A549 treated with GW870086 at 1 μM for 4 hours (cell line): ENCODE results near the gene UFSP1. TPM values are rescaled to one million over a fixed set of nuclear protein-coding genes. Genes with fewer than 3 reads are reported as not detected.

ENCODE experiments used
- total RNA-seq: library from RNA; stranded (reverse); fragments of 200-300 nt; extraction: Qiagen RNA extraction; gene quantifications from 5 replicates; pipeline ENCODE4 v1.2.3, GENCODE V29; 2022; ENCODE audit warnings: low read depth

UFSP1 gene
- total RNA-seq = 3.9 to 6.9 TPM (median 5.1 TPM) in 5 replicates

DNA sequence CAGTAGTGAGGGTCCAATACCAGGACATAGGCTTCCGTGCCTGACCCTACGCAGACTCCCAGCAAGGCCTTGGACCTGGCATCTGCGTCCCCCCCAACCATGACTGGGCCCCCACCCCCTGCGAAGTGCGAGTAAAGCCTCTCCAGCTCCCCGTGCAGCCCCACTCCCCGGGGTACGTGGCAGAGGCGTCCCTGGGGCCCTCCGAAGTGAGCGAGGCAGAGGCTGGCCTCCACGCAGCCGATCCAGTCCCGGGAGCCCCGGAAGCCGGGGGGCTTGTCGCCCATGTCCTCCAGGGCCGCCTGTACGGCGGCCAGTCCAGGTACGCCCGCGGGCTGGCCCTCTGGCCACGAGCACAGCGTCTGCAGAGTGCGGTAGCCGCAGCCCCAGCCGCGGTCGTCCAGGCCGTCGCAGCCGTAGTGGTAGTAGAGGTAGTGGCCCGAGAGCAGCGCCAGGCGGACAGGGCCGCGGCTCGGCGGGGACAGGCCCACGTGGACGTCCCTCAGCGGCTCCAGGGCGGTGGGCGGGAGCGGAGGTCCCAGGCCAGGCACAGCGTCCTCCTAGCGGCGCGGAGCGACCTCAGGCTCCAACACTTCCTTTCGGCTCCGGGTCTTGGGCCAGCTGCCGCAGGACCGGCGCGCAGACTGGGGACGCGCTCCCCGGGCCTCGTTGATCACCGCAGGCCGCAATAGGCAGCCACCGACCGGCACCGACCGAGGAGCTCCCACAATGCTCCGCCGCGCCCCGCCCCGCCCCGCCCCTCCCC is at the start of gene UFSP1:
Gene UFSP1, minus strand, starts transcription at position 728 of the 763 bp plus-strand sequence. Its CDS starts 444 bp downstream, at position 284.

DNA sequence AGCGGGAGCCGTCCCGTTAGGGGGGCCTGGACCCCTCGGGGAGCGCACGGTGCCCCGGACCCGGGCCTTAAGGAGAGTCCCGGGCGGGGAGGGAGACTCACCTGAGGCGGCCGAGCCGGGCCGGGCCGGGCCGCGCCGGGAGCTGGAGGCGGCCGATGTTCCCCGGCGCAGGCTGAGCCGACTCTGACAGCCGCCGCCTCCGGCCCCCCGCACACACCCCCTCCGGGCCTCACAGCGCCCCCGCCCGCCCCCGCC is 6.1 kb upstream of the UFSP1 start, which contains the start of gene ACHE:
Gene ACHE, minus strand, starts transcription at position 188 of the 255 bp plus-strand sequence. CDS start 1,656 bp downstream, outside the sequence.

DNA sequence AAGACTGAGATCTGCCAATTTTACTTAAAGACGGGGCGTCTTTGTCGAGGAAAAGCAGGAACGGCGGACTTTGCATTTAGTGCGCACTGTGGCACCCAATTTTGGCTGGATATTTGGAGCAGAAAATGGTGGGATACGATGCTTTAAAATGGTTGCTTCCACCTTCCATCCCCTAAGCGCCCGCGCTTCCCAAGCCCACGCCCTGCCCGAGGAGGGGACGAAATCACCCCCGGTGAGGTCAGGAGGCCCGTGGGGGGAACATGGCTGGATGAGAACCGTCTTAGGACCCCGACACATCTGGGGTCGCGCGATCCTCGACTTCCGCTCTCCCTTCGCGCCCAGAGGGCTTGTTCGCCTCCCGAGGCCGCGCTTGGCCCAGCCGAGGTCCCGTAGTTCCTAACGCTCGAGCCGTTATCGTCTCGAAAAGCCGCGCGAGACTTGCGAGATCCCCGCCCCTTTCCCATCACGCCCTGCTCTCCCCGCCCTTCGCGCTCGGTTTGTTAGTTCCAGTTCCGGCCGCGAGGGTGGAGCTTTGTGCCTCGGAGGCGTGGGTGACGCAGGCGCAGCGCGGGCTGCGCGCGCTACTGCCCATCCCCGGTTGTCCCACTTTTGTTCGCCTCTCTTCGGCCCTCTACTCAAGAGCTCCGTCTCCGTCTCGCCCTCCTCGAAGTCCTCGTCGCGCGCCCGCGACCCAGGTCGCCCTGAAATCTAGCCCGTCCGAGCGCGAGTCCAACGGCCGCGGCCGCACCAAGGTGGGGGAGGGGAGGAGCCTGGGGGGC is 14.7 kb downstream of the UFSP1 start, which contains the start of gene SRRT:
Gene SRRT, plus strand, starts transcription at position 527 of the 779 bp plus-strand sequence. CDS start 488 bp downstream, outside the sequence.

DNA sequence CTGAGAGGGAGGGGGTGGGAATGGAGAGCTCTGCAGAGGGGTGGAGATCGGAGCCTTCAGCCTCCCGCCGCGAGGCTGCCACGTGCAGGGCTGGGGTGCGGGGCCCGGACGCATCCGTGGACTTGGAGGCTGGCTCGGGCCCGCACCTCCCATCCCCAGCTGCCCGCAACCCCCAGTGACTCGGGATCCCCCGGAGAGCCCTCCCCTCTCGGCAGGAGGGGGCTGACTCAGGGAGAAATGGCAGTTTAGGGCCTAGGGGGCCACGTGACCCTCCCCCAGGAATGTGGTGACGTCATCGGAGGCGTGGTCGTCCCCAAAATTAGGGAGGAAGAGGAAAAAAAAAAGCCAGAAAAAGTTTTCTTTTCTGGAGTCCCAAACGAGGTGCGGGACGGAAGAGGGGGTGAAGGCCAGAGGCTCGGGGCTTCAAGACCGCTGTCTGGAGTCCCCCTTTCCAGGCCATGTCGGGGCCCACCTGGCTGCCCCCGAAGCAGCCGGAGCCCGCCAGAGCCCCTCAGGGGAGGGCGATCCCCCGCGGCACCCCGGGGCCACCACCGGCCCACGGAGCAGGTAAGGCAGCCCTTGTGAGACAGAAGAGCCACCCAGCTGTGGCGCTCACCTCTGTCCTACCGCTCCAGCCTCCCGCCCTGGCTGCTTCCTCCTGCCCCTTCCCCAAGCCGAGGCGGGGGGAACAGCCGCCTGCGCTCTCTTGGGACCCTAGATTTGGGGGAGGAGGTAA is 22.3 kb downstream of the UFSP1 start, which contains the start of gene TRIP6:
Gene TRIP6, plus strand, starts transcription at position 348 of the 736 bp plus-strand sequence. Its CDS starts 111 bp downstream, at position 459.

DNA sequence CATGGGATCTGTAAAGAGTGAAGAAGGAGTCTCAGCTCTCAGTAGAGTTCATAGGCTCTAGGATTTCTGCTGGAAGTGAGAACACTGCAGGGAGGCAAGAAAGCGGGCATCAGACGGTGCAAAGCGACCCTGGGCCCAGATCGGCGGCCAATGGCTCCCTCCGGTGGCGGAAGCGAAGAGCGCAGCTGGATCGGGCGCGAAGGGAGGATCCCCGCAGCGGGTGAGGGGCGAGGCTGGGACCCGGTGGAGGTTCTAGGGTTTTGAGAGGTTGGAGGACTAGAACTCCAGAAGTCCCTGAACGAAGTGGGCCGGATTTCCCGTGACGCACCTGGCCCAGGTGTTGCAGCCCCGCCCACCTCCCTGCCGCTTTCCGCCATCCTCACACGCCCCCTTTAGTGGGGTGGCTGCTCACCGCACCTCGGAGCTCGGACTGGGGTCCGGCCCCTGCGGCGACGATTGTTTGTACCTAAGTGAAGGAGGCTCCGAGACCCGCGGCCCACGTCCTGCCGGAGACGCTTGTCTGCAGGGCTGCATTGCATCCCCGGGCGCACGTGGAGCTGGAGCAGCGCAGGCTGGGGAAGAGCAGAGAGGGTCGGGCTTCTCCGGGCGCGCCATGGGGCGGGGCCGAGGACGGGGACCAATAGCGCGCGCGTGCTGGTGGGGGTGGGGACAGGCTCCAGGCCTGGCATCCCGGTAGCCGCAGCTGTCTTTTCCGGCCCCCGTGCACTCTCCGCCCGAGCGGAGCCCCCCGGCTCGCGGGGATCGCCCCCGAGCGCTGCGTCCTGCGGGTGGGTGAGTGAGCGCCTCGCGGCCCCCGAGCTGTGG is 37.3 kb downstream of the UFSP1 start, which contains the start of gene SLC12A9:
Gene SLC12A9, plus strand, starts transcription at position 666 of the 825 bp plus-strand sequence. CDS start 1,485 bp downstream, outside the sequence.

Other genes starting within 250 kb of the UFSP1 start
- 1.9 to 3.3 TPM (median 2.7 TPM) in 5 replicates for gene TFR2, start 248.2 kb downstream of the UFSP1 start, total RNA-seq
- gene ACTL6B, start 233.3 kb downstream of the UFSP1 start, total RNA-seq = not detected in 5 replicates
- gene GNB2, start 216.0 kb downstream of the UFSP1 start, total RNA-seq = 178 to 259 TPM (median 248 TPM) in 5 replicates
- 11.4 to 18.2 TPM (median 17.6 TPM) in 5 replicates for gene GIGYF1, start 195.5 kb downstream of the UFSP1 start, total RNA-seq
- 80.2 to 95.5 TPM (median 88.2 TPM) in 5 replicates for gene POP7, start 183.6 kb downstream of the UFSP1 start, total RNA-seq
- gene EPO, start 169.2 kb downstream of the UFSP1 start, total RNA-seq = 0.09 TPM in 1 of 5 replicates, not detected in the others
- not detected in 5 replicates for gene ZAN, start 156.1 kb downstream of the UFSP1 start, total RNA-seq
- gene EPHB4, start 62.2 kb downstream of the UFSP1 start, total RNA-seq = 38.5 to 44.1 TPM (median 42.9 TPM) in 5 replicates
- gene SLC12A9, start 37.0 kb downstream of the UFSP1 start, total RNA-seq = 11.1 to 17.1 TPM (median 15.8 TPM) in 5 replicates
- gene TRIP6, start 22.3 kb downstream of the UFSP1 start, total RNA-seq = 41.9 to 53.9 TPM (median 52.7 TPM) in 5 replicates
- 120 to 140 TPM (median 134 TPM) in 5 replicates for gene SRRT, start 14.6 kb downstream of the UFSP1 start, total RNA-seq
- gene ACHE, start 6.2 kb upstream of the UFSP1 start, total RNA-seq = 2.2 to 3.0 TPM (median 2.8 TPM) in 5 replicates
- gene MUC3A, start 59.8 kb upstream of the UFSP1 start, total RNA-seq = 14.0 to 20.8 TPM (median 19.9 TPM) in 5 replicates
- 14.8 to 23.2 TPM (median 20.8 TPM) in 5 replicates for gene MUC12, start 79.8 kb upstream of the UFSP1 start, total RNA-seq
- gene MUC17, start 130.4 kb upstream of the UFSP1 start, total RNA-seq = 0.01 to 0.19 TPM (median 0.03 TPM) in 4 of 5 replicates, not detected in the other
- 11.6 to 15.7 TPM (median 12.4 TPM) in 5 replicates for gene TRIM56, start 195.8 kb upstream of the UFSP1 start, total RNA-seq
- 1,451 to 1,792 TPM (median 1,550 TPM) in 5 replicates for gene SERPINE1, start 237.4 kb upstream of the UFSP1 start, total RNA-seq